DND-41 (cell line): ENCODE measurements around the gene THBD.

ENCODE experiments used
- ATAC-seq: fragments of 200-7000 bp; cut with Tn5 transposase; 3 replicates; pipeline ENCODE4 v1.9.1; 2021; ENCODE audit warnings: low read depth; ENCODE audit not compliant: insufficient read depth
- DNase-seq: peaks from one replicate; pipeline ENCODE4 v3.0.0-alpha.2; 2020
- H2AFZ ChIP-seq: 2 replicates; pipeline ENCODE4 v1.6.0; 2012; ENCODE audit warnings: low read depth, low read length
- H3K27ac ChIP-seq: 2 replicates; pipeline ENCODE4 v1.5.1; 2012; ENCODE audit warnings: low read length, inconsistent platforms
- H3K27me3 ChIP-seq: fragments of 200-600 bp; sonication (generic); 2 replicates; pipeline ENCODE4 v1.6.0; 2012; ENCODE audit warnings: low read length, mild to moderate bottlenecking, inconsistent platforms; ENCODE audit not compliant: insufficient read depth, poor library complexity
- H3K36me3 ChIP-seq: 2 replicates; pipeline ENCODE4 v1.5.1; 2012; ENCODE audit warnings: low read length, inconsistent platforms; ENCODE audit not compliant: insufficient read depth
- H3K4me1 ChIP-seq: 2 replicates; pipeline ENCODE4 v1.5.1; 2012; ENCODE audit warnings: mild to moderate bottlenecking, low read length; ENCODE audit not compliant: insufficient read depth
- H3K4me2 ChIP-seq: 2 replicates; pipeline ENCODE4 v1.6.0; 2012; ENCODE audit warnings: mild to moderate bottlenecking, moderate library complexity, low read length, inconsistent platforms; ENCODE audit not compliant: insufficient read depth
- H3K4me3 ChIP-seq, 2 experiments: fragments of 200-600 bp in 1 of 2; shearing (Covaris generic) in 1 of 2; 2 replicates each; pipeline ENCODE4 v1.5.1; 2012 to 2016; ENCODE audit warnings: inconsistent platforms in 2 of 2, low read length in 2 of 2, mild to moderate bottlenecking in 2 of 2, low read depth in 1 of 2, moderate library complexity in 1 of 2
- H3K79me2 ChIP-seq: 2 replicates; pipeline ENCODE4 v1.6.0; 2012; ENCODE audit warnings: low read length, inconsistent platforms; ENCODE audit not compliant: insufficient read depth
- H3K9ac ChIP-seq: 2 replicates; pipeline ENCODE4 v1.6.0; 2012; ENCODE audit warnings: low read depth, mild to moderate bottlenecking, inconsistent platforms, low read length, moderate library complexity
- H3K9me3 ChIP-seq: 2 replicates; pipeline ENCODE4 v1.5.1; 2012; ENCODE audit warnings: low read length, moderate library complexity, mild to moderate bottlenecking, inconsistent platforms; ENCODE audit not compliant: insufficient read depth, severe bottlenecking
- H4K20me1 ChIP-seq: 2 replicates; pipeline ENCODE4 v1.6.0; 2012; ENCODE audit warnings: low read length; ENCODE audit not compliant: insufficient read depth
- CTCF ChIP-seq: IDR thresholded peaks from 2 replicates; pipeline ENCODE4 v1.5.1; 2012; ENCODE audit warnings: borderline replicate concordance, low read length, moderate library complexity, mild to moderate bottlenecking; ENCODE audit not compliant: poor library complexity, severe bottlenecking; ENCODE audit errors: extremely low read depth
- EZH2 ChIP-seq: IDR thresholded peaks from 3 replicates; pipeline ENCODE4 v1.6.1; 2012; ENCODE audit warnings: borderline replicate concordance, low read depth, mild to moderate bottlenecking, moderate library complexity, low read length, inconsistent platforms; ENCODE audit not compliant: severe bottlenecking

The THBD gene

GRCh38 chr20:23092384-23092756 is 42.9 kb upstream of the THBD start:
- no peak overlapping the region for H3K4me2 ChIP-seq
- ATAC-seq (no peak), DNase-seq (no peak)
- TF ChIP-seq CTCF (no peak), EZH2 (no peak)
- no peaks in the 10 kb centered on the region for H3K36me3 ChIP-seq
- H4K20me1 ChIP-seq: no peaks in the 10 kb centered on the region
- H3K9ac ChIP-seq: no peak overlapping the region
- no peak overlapping the region for H3K27ac ChIP-seq
- no peaks in the 10 kb centered on the region for H3K9me3 ChIP-seq
- no peak overlapping the region for H2AFZ ChIP-seq
- no peaks in the 10 kb centered on the region for H3K79me2 ChIP-seq
- H3K27me3 ChIP-seq: no peaks in the 10 kb centered on the region
- H3K4me1 ChIP-seq: no peaks in the 10 kb centered on the region
- no peak overlapping the region for H3K4me3 ChIP-seq

- no peak for ATAC-seq
- Histone ChIP-seq H2AFZ (no peak overlapping the region), H3K36me3 (no peaks in the 10 kb centered on the region), H3K4me3 (no peak overlapping the region), H3K9me3 (no peaks in the 10 kb centered on the region), H3K4me2 (no peak overlapping the region), H3K4me1 (no peaks in the 10 kb centered on the region), H4K20me1 (no peaks in the 10 kb centered on the region), H3K9ac (no peak overlapping the region), H3K79me2 (no peaks in the 10 kb centered on the region), H3K27me3 (no peaks in the 10 kb centered on the region), H3K27ac (no peak overlapping the region)
- TF ChIP-seq CTCF: no peak
- DNase-seq: no peak
Measured at GRCh38 chr20:23091721-23092383, 42.4 kb upstream of the THBD start.

- Histone ChIP-seq H3K9ac (no peak overlapping the region), H3K4me1 (no peaks in the 10 kb centered on the region), H3K79me2 (no peaks in the 10 kb centered on the region), H3K27me3 (no peaks in the 10 kb centered on the region), H3K36me3 (no peaks in the 10 kb centered on the region), H4K20me1 (no peaks in the 10 kb centered on the region), H3K9me3 (no peaks in the 10 kb centered on the region), H3K4me3 (no peak overlapping the region), H2AFZ (no peak overlapping the region), H3K27ac (no peak overlapping the region), H3K4me2 (no peak overlapping the region)
- no peak for TF ChIP-seq EZH2
- TF ChIP-seq CTCF: no peak
- ATAC-seq: no peak
- DNase-seq: no peak
Measured at GRCh38 chr20:23090878-23091277, 41.4 kb upstream of the THBD start.

GRCh38 chr20:23090147-23090546 is 40.7 kb upstream of the THBD start:
- Histone ChIP-seq H3K9me3 (no peaks in the 10 kb centered on the region), H3K27ac (no peak overlapping the region), H3K79me2 (no peaks in the 10 kb centered on the region), H3K4me3 (no peak overlapping the region), H4K20me1 (no peaks in the 10 kb centered on the region), H3K27me3 (no peaks in the 10 kb centered on the region), H3K36me3 (no peaks in the 10 kb centered on the region), H2AFZ (no peak overlapping the region), H3K4me2 (no peak overlapping the region), H3K4me1 (no peaks in the 10 kb centered on the region), H3K9ac (no peak overlapping the region)
- TF ChIP-seq CTCF (no peak), EZH2 (no peak)
- DNase-seq (no peak), ATAC-seq (no peak)
